Islet precursor cell (in vitro differentiated cells): ENCODE measurements around the gene HFE.
"Not testable (repeated sequence)": the region's sequence is repeated elsewhere in the genome, so short reads cannot be mapped to it uniquely, and the experiment has no call there.

Experiments used
- DNase-seq: peaks from one replicate; pipeline ENCODE4 v3.0.0-alpha.2; 2018

The HFE gene

GRCh38 chr6:26115226-26115625 lies 28.0 kb downstream of the HFE start:
- no peak for DNase-seq

- no peak for DNase-seq
These were observed 29.0 kb downstream of the HFE start for GRCh38 chr6:26116267-26116666.

GRCh38 chr6:26118999-26119398 lies 31.8 kb downstream of the HFE start:
- no peak for DNase-seq

- not testable (repeated sequence) for DNase-seq
These were observed 32.9 kb downstream of the HFE start for GRCh38 chr6:26120115-26120514.

- DNase-seq: no peak
These were observed 33.5 kb downstream of the HFE start for GRCh38 chr6:26120807-26121140.

GRCh38 chr6:26121141-26122004 lies 34.1 kb downstream of the HFE start:
- no peak for DNase-seq

- no peak for DNase-seq
These were observed 34.8 kb downstream of the HFE start for GRCh38 chr6:26122005-26122388.

GRCh38 chr6:26122402-26122792 lies 35.2 kb downstream of the HFE start:
- peak; percentile 77 for DNase-seq

- DNase-seq: peak; percentile 97
These were observed 35.8 kb downstream of the HFE start for GRCh38 chr6:26122793-26123674.

GRCh38 chr6:26123675-26123946 lies 36.4 kb downstream of the HFE start:
- DNase-seq: no peak

- peak; percentile 95 for DNase-seq
These were observed 36.9 kb downstream of the HFE start for GRCh38 chr6:26123947-26124780.

GRCh38 chr6:26124781-26125685 lies 37.8 kb downstream of the HFE start:
- DNase-seq: no peak

- DNase-seq: no peak
These were observed 39.4 kb downstream of the HFE start for GRCh38 chr6:26126394-26127235.

GRCh38 chr6:26128013-26128771 lies 41.0 kb downstream of the HFE start:
- DNase-seq: no peak

GRCh38 chr6:26129656-26130055 lies 42.4 kb downstream of the HFE start:
- DNase-seq: no peak

GRCh38 chr6:26130581-26131249 lies 43.5 kb downstream of the HFE start:
- DNase-seq: no peak

GRCh38 chr6:26131618-26132017 lies 44.4 kb downstream of the HFE start:
- DNase-seq: no peak

GRCh38 chr6:26133730-26134129 lies 46.5 kb downstream of the HFE start:
- DNase-seq: no peak

- no peak for DNase-seq
These were observed 49.1 kb downstream of the HFE start for GRCh38 chr6:26136321-26136720.
